Mesothelial cell of epicardium (in vitro differentiated cells): ENCODE results near the gene ZNF662. TPM values are rescaled to one million over a fixed set of nuclear protein-coding genes. Genes with fewer than 3 reads are reported as not detected.

Source experiments
- DNase-seq, 2 experiments: peaks; one replicate each; pipeline ENCODE4 v3.0.0; 2021; ENCODE audit warnings: low spot score in 2 of 2; ENCODE audit not compliant: unreplicated experiment in 2 of 2
- H3K27ac Mint-ChIP-seq: 2 replicates; pipeline ENCODE4 v1.8.0; 2021; ENCODE audit warnings: mixed read lengths
- H3K27me3 Mint-ChIP-seq: 2 replicates; pipeline ENCODE4 v1.8.0; 2021; ENCODE audit warnings: low read depth, mixed read lengths
- H3K36me3 Mint-ChIP-seq: 2 replicates; pipeline ENCODE4 v1.8.0; 2021; ENCODE audit warnings: mixed read lengths
- H3K4me1 Mint-ChIP-seq: 2 replicates; pipeline ENCODE4 v1.8.0; 2021; ENCODE audit warnings: mixed read lengths
- H3K4me3 Mint-ChIP-seq: 2 replicates; pipeline ENCODE4 v1.8.0; 2021; ENCODE audit warnings: mild to moderate bottlenecking, moderate library complexity, mixed read lengths
- H3K9me3 Mint-ChIP-seq: 2 replicates; pipeline ENCODE4 v1.8.0; 2021; ENCODE audit warnings: mixed read lengths
- total RNA-seq: library from RNA; stranded (reverse); gene quantifications from 3 replicates; pipeline ENCODE4 v1.2.1, GENCODE V29; 2021
- TF ChIP-seq, protein P1 (sequence below): fragments of 200-600 bp; sonication (generic); IDR thresholded peaks from one replicate; pipeline ENCODE4 v1.5.0; 2021; ENCODE audit warnings: antibody characterized with exemption; ENCODE audit not compliant: unreplicated experiment

ZNF662 gene
- total RNA-seq, 1 donor from 2014 or later: 0.45 TPM

DNA sequence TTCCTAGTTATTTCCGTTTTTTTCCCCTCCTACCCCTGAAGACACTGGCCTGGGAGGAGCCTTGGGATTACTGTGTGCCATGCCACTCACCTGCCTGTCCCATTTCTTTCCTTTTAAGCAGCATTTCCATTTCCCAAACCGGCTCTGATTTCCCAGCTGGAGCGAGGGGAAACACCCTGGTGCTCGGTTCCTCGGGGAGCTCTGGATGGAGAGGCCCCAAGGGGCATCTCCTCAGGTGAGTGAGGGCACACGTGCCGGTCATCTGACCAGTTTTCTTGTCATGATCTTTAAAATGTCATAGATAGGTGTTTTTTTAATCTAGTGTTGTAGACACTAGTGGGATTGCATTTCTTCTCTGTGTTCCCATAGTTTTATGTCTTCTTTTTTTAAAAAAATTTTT, 2.7 kb downstream of the ZNF662 start:
- Mint-ChIP-seq H3K27ac (no peak overlapping the region), H3K9me3 (peaks cover 21% of the 10 kb centered on the region), H3K4me3 (no peak overlapping the region), H3K27me3 (peaks cover 23% of the 10 kb centered on the region), H3K36me3 (peaks cover 3% of the 10 kb centered on the region), H3K4me1 (no peaks in the 10 kb centered on the region)
- TF ChIP-seq, protein P1, sequence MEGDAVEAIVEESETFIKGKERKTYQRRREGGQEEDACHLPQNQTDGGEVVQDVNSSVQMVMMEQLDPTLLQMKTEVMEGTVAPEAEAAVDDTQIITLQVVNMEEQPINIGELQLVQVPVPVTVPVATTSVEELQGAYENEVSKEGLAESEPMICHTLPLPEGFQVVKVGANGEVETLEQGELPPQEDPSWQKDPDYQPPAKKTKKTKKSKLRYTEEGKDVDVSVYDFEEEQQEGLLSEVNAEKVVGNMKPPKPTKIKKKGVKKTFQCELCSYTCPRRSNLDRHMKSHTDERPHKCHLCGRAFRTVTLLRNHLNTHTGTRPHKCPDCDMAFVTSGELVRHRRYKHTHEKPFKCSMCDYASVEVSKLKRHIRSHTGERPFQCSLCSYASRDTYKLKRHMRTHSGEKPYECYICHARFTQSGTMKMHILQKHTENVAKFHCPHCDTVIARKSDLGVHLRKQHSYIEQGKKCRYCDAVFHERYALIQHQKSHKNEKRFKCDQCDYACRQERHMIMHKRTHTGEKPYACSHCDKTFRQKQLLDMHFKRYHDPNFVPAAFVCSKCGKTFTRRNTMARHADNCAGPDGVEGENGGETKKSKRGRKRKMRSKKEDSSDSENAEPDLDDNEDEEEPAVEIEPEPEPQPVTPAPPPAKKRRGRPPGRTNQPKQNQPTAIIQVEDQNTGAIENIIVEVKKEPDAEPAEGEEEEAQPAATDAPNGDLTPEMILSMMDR: no peak
- DNase-seq: no peak

DNA sequence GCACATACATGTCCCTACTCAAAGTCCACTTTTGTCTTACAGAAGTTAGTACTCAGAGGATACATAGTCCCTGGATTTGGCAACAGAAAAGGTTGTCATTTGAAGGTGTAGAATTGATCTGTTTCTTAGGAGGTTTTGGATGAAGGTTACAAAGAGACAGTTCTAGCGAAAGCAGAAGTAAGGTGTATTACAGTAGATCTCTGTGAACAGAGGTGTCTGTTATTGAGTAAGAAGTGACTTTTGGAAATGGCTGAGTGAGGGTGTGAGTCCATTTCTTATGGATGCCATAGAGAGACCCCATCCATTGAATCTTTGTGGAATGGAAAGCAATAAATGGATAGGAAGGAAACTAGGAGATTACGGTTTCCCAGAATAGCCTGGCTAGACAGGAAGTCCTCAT, 5.6 kb downstream of the ZNF662 start:
- Mint-ChIP-seq H3K27me3 (peaks cover 5% of the 10 kb centered on the region), H3K4me1 (no peaks in the 10 kb centered on the region), H3K27ac (no peak overlapping the region), H3K36me3 (peaks cover 3% of the 10 kb centered on the region), H3K9me3 (peaks cover 44% of the 10 kb centered on the region), H3K4me3 (no peak overlapping the region)
- TF ChIP-seq, protein P1: no peak
- DNase-seq: no peak

DNA sequence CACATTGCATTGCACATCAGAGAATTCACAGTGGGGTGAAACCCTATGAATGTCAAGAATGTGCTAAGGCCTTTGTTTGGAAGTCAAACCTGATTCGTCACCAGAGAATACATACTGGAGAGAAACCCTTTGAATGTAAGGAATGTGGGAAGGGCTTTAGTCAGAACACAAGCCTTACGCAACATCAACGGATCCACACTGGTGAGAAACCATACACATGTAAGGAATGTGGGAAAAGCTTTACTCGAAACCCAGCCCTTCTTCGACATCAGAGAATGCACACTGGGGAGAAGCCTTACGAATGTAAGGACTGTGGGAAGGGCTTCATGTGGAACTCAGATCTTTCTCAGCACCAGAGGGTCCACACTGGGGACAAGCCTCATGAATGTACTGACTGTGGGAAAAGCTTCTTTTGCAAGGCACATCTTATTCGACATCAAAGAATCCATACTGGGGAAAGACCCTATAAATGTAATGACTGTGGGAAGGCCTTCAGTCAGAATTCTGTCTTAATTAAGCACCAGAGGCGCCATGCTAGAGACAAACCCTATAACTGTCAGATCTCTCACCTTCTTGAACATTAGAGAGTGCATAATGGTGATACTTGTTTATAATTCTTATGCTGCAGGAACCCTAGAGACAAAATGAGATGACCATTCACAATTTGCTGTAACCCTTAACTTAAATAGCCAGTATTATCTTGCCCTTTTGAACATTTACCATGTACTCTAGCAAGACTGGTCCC, 9.0 kb downstream of the ZNF662 start:
- H3K4me3 Mint-ChIP-seq: no peak overlapping the region
- H3K4me1 Mint-ChIP-seq: no peaks in the 10 kb centered on the region
- H3K27ac Mint-ChIP-seq: no peak overlapping the region
- TF ChIP-seq, protein P1: no peak
- H3K27me3 Mint-ChIP-seq: no peaks in the 10 kb centered on the region
- DNase-seq: no peak
- peaks cover 3% of the 10 kb centered on the region for H3K36me3 Mint-ChIP-seq
- H3K9me3 Mint-ChIP-seq: peaks cover 67% of the 10 kb centered on the region

DNA sequence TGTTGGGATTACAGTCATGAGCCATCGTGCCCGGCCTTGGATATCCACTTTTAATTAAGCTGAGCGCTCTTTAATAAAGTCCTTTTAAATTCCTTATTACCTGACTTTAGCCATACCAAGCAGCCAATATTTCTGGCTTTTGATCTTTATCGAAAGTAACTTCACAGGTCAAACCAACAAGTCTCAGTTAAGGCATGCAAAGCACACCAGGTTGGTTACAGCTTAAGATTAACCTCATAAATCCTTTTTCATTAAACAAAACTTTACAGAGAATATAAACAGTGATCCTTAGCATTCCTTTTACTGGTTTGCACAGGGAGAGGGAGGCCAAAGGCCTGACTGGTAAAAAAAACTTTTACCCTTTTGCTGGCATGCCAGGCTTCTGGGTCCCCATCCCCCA, 17.7 kb downstream of the ZNF662 start:
- no peaks in the 10 kb centered on the region for H3K4me1 Mint-ChIP-seq

DNA sequence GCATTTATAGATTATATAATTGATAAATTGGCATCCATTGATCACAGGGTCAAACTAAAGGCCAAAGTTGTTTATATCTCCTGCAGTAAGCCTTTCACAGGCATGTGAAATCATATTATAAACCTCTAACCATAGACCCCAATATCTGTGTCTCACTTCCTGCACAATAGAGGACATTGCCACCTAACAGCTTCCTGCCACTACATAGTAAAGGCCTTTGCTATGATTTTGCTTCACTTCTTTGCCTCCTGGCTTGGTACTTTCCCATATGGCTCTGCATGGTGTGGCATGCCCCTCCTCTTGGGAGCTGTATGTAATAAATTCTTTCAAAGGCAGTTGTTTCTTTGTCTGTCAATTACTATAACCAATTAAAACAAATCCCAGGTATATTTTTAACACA, 20.4 kb downstream of the ZNF662 start:
- TF ChIP-seq, protein P1: no peak
- Mint-ChIP-seq H3K4me1 (no peaks in the 10 kb centered on the region), H3K4me3 (no peak overlapping the region), H3K27me3 (peaks cover 18% of the 10 kb centered on the region), H3K27ac (no peak overlapping the region), H3K9me3 (peaks cover 10% of the 10 kb centered on the region), H3K36me3 (no peaks in the 10 kb centered on the region)
- DNase-seq: no peak

More for the DNA sequence above, 17.7 kb downstream of the ZNF662 start:
- H3K36me3 Mint-ChIP-seq: no peaks in the 10 kb centered on the region
- DNase-seq: no peak
- peaks cover 24% of the 10 kb centered on the region for H3K9me3 Mint-ChIP-seq
- no peak overlapping the region for H3K4me3 Mint-ChIP-seq
- H3K27me3 Mint-ChIP-seq: peaks cover 9% of the 10 kb centered on the region
- TF ChIP-seq, protein P1: no peak
- no peak overlapping the region for H3K27ac Mint-ChIP-seq
